Thyroid gland (tissue), 4 donors: ENCODE data around the gene HCFC1R1.

ENCODE experiments used
- CTCF ChIP-seq, 6 experiments: fragments of 200-600 bp in 3 of 6; fragments of 450-650 bp in 3 of 6; sonication (generic) in 3 of 6; IDR thresholded peaks; one replicate each; pipeline ENCODE4 v1.5.1; 2016 to 2019; ENCODE audit warnings: antibody characterized with exemption in 6 of 6, mild to moderate bottlenecking in 2 of 6, inconsistent platforms in 1 of 6, moderate library complexity in 1 of 6
- POLR2A ChIP-seq, 2 donors: fragments of 450-650 bp; IDR thresholded peaks; one replicate each; pipeline ENCODE4 v1.6.1; 2017; ENCODE audit warnings: antibody characterized with exemption in 2 of 2, mild to moderate bottlenecking in 2 of 2, moderate library complexity in 1 of 2

GRCh38 chr16:3007059-3007956, 16.4 kb downstream of the HCFC1R1 start:
- TF ChIP-seq CTCF (IDR thresholded peaks at IDR 0.05) (no peak), POLR2A (IDR thresholded peaks at IDR 0.05) (no peak)
